HepG2 (cell line): ENCODE data around the gene PPP2R2B. TPM values are rescaled to one million over a fixed set of nuclear protein-coding genes. Genes with fewer than 3 reads are reported as not detected.

ENCODE experiments used
- ATAC-seq: fragments of 200-7000 bp; cut with Tn5 transposase; 3 replicates; pipeline ENCODE4 v1.9.1; 2020; ENCODE audit warnings: mild to moderate bottlenecking, moderate library complexity
- BruUV-seq: library from RNA; stranded (reverse); fragments of 400-500 nt; replicated peaks from 2 replicates; lab custom pipeline; 2021; lab: Mats Ljungman, UMichigan
- CTCF ChIA-PET: fragments of 300-600 bp; formaldehyde crosslinking; extraction: SDS; loops from one replicate; lab custom pipeline; 2021; ENCODE audit warnings: low total read pairs, inconsistent platforms, low intra/inter-chr PET ratio; lab: Yijun Ruan, JAX
- POLR2A ChIA-PET: fragments of 350-600 bp; sonication (Branson Sonifier 250); formaldehyde crosslinking; loops from one replicate; lab custom pipeline; 2020; ENCODE audit warnings: antibody characterized with exemption, inconsistent platforms; lab: Yijun Ruan, JAX
- DNase-seq: peaks from one replicate; pipeline ENCODE4 v3.0.0-alpha.2; 2015; ENCODE audit warnings: low spot score
- FAIRE-seq: peaks from 3 replicates; lab custom pipeline; 2011; peaks lifted over from hg19 to GRCh38; lab: Jason Lieb, UNC
- H2AFZ ChIP-seq: one replicate; pipeline ENCODE4 v1.6.1; 2011; ENCODE audit warnings: low read length, inconsistent platforms
- H3K27ac ChIP-seq: fragments of 300-600 bp; 3 replicates; pipeline ENCODE4 v1.8.0; 2011; ENCODE audit warnings: mixed run types, mild to moderate bottlenecking, mixed read lengths, low read length, inconsistent platforms; ENCODE audit not compliant: insufficient read depth; ENCODE audit errors: extremely low read length
- H3K27me3 ChIP-seq, 2 experiments: fragments of 200-600 bp in 1 of 2; 2 replicates in 1 of 2; 3 replicates in 1 of 2; pipeline versions ENCODE4 v1.6.0 to v1.8.0; 2011; ENCODE audit warnings: low read length in 2 of 2, mild to moderate bottlenecking in 2 of 2, moderate library complexity in 2 of 2, inconsistent platforms in 1 of 2; ENCODE audit not compliant: insufficient read depth in 2 of 2, control insufficient read depth in 1 of 2
- H3K36me3 ChIP-seq, 2 experiments: fragments of 200-600 bp in 1 of 2; replicated peaks in 1 of 2; 2 replicates in 1 of 2; 3 replicates in 1 of 2; pipeline versions ENCODE4 v1.5.1 to v1.8.0; 2011; ENCODE audit warnings: low read length in 2 of 2, inconsistent platforms in 1 of 2; ENCODE audit not compliant: insufficient read depth in 2 of 2, control insufficient read depth in 1 of 2
- H3K4me1 ChIP-seq: 2 replicates; pipeline ENCODE4 v1.5.1; 2012; ENCODE audit warnings: low read length, inconsistent platforms; ENCODE audit not compliant: insufficient read depth
- H3K4me2 ChIP-seq: 2 replicates; pipeline ENCODE4 v1.6.0; 2011; ENCODE audit warnings: low read depth, low read length, inconsistent platforms
- H3K4me3 ChIP-seq, 3 experiments: fragments of 200-600 bp in 1 of 3; sonication (generic), shearing (Covaris generic) in 1 of 3; replicated peaks in 1 of 3; 2 replicates each; pipeline ENCODE4 v1.5.1; 2011 to 2016; ENCODE audit warnings: low read length in 3 of 3, inconsistent platforms in 2 of 3, low read depth in 2 of 3, mild to moderate bottlenecking in 2 of 3, control low read depth in 1 of 3, mixed read lengths in 1 of 3; ENCODE audit not compliant: insufficient read depth in 1 of 3
- H3K79me2 ChIP-seq: one replicate; pipeline ENCODE4 v1.6.1; 2011; ENCODE audit warnings: low read length, inconsistent platforms; ENCODE audit not compliant: insufficient read depth
- H3K9ac ChIP-seq: 2 replicates; pipeline ENCODE4 v1.6.0; 2011; ENCODE audit warnings: mild to moderate bottlenecking, low read depth, low read length, inconsistent platforms; ENCODE audit not compliant: insufficient read depth
- H3K9me3 ChIP-seq: 2 replicates; pipeline ENCODE4 v1.5.1; 2012; ENCODE audit warnings: mild to moderate bottlenecking, low read length
- H4K20me1 ChIP-seq: 2 replicates; pipeline ENCODE4 v1.6.0; 2011; ENCODE audit warnings: inconsistent platforms, mild to moderate bottlenecking, low read length, moderate library complexity; ENCODE audit not compliant: insufficient read depth
- AFF4 ChIP-seq: sonication (generic); formaldehyde crosslinking; IDR thresholded peaks from 2 replicates; pipeline ENCODE4 v1.4.0; 2020; ENCODE audit warnings: missing genetic modification reagents
- CEBPB ChIP-seq: IDR thresholded peaks from 2 replicates; pipeline ENCODE4 v1.6.1; 2011; ENCODE audit warnings: low read depth, low read length, improper control_type of control experiment, borderline replicate concordance
- E2F2 ChIP-seq: sonication (generic); formaldehyde crosslinking; IDR thresholded peaks from 2 replicates; pipeline ENCODE4 v1.4.0; 2020; ENCODE audit warnings: missing genetic modification reagents, borderline replicate concordance
- FOXM1 ChIP-seq: sonication (generic); formaldehyde crosslinking; IDR thresholded peaks from 2 replicates; pipeline ENCODE4 v1.5.0; 2020; ENCODE audit warnings: missing genetic modification reagents
- GATA4 ChIP-seq: sonication (generic); IDR thresholded peaks from 2 replicates; pipeline ENCODE4 v1.6.1; 2016; ENCODE audit warnings: antibody characterized with exemption, low read depth, borderline replicate concordance
- MXD1 ChIP-seq: sonication (generic); formaldehyde crosslinking; IDR thresholded peaks from 2 replicates; pipeline ENCODE4 v1.4.0; 2020; ENCODE audit warnings: mild to moderate bottlenecking, missing genetic modification reagents
- PHF20 ChIP-seq: sonication (generic); formaldehyde crosslinking; IDR thresholded peaks from 2 replicates; pipeline ENCODE4 v1.5.0; 2020; ENCODE audit warnings: mild to moderate bottlenecking, missing genetic modification reagents
- SAFB2 ChIP-seq: sonication (generic); formaldehyde crosslinking; IDR thresholded peaks from 2 replicates; pipeline ENCODE4 v1.5.1; 2020; ENCODE audit warnings: missing genetic modification reagents, low read depth, mild to moderate bottlenecking, borderline replicate concordance
- SNAPC2 ChIP-seq: sonication (generic); formaldehyde crosslinking; IDR thresholded peaks from 2 replicates; pipeline ENCODE4 v1.8.1; 2022; ENCODE audit warnings: mild to moderate bottlenecking, missing genetic modification reagents
- UBTF ChIP-seq: sonication (generic); formaldehyde crosslinking; IDR thresholded peaks from 2 replicates; pipeline ENCODE4 v1.4.0; 2020; ENCODE audit warnings: mild to moderate bottlenecking, missing genetic modification reagents
- ZFP36L2 ChIP-seq: sonication (generic); formaldehyde crosslinking; IDR thresholded peaks from 2 replicates; pipeline ENCODE4 v1.4.0; 2020; ENCODE audit warnings: missing genetic modification reagents
- ZNF101 ChIP-seq: sonication (generic); formaldehyde crosslinking; IDR thresholded peaks from 2 replicates; pipeline ENCODE4 v1.4.0; 2020; ENCODE audit warnings: mild to moderate bottlenecking, low read depth, missing genetic modification reagents, borderline replicate concordance
- ZNF230 ChIP-seq: sonication (generic); formaldehyde crosslinking; IDR thresholded peaks from 2 replicates; pipeline ENCODE4 v1.4.0; 2020; ENCODE audit warnings: mild to moderate bottlenecking, missing genetic modification reagents
- ZNF274 ChIP-seq: sonication (generic); formaldehyde crosslinking; IDR thresholded peaks from 2 replicates; pipeline ENCODE4 v1.5.1; 2020; ENCODE audit warnings: mild to moderate bottlenecking, missing genetic modification reagents
- ZNF567 ChIP-seq: sonication (generic); formaldehyde crosslinking; IDR thresholded peaks from 2 replicates; pipeline ENCODE4 v1.8.1; 2023; ENCODE audit warnings: mild to moderate bottlenecking, missing genetic modification reagents, borderline replicate concordance
- ZNF737 ChIP-seq: sonication (generic); formaldehyde crosslinking; IDR thresholded peaks from 2 replicates; pipeline ENCODE4 v1.5.0; 2020; ENCODE audit warnings: missing genetic modification reagents, mild to moderate bottlenecking, borderline replicate concordance
- ZSCAN12 ChIP-seq: sonication (generic); formaldehyde crosslinking; IDR thresholded peaks from 2 replicates; pipeline ENCODE4 v1.9.0; 2021; ENCODE audit warnings: mild to moderate bottlenecking, missing genetic modification reagents
- WGBS: methylation state at CpG from one replicate; pipeline ENCODE4 v1.1.6; 2017; ENCODE audit warnings: low lambda C conversion rate; 5-methylcytosine and 5-hydroxymethylcytosine counted together
- in situ Hi-C: cut with HindIII; loops from 2 replicates; pipeline ENCODE4 v1.10.0; 2017; ENCODE audit warnings: low pct_unique_long_range_greater_than_20kb; ENCODE audit not compliant: extremely low pct_ligation_motif_present
- intact Hi-C: fragments of 100-400 bp; cut with micrococcal nuclease; formaldehyde crosslinking; loops from one replicate; pipeline ENCODE4 v1.10.0; 2022; ENCODE audit not compliant: unreplicated experiment
- polyA plus RNA-seq, 8 experiments: library from polyadenylated mRNA; depleted of rRNA in 3 of 8; stranded (reverse) in 7 of 8; unstranded in 1 of 8; fragments of >200 nt; fragmentation: Illumina TruSeq in 4 of 8; extraction: Trizol in 4 of 8; gene quantifications; 2 replicates each; pipeline versions ENCODE4 v1.2.1 to v1.2.3, GENCODE V29; 2011 to 2016; ENCODE audit warnings: low read depth in 4 of 8, missing spikeins in 1 of 8, mixed read lengths in 1 of 8; ENCODE audit not compliant: insufficient read depth in 1 of 8
- total RNA-seq, 5 experiments: library from RNA; depleted of rRNA; stranded (reverse); fragments of >200 nt; fragmentation: Illumina TruSeq; extraction: Trizol; gene quantifications; 2 replicates each; pipeline ENCODE4 v1.2.3, GENCODE V29; 2016; ENCODE audit warnings: low read depth in 1 of 5

Gene PPP2R2B
- total and polyA plus RNA-seq, 2 of the 13 experiments (the other 11 are each of a cell fraction or from before 2014, with no cell fraction given): not detected

- Histone ChIP-seq H3K9ac (no peak overlapping the region), H3K4me2 (no peak overlapping the region), H4K20me1 (no peaks in the 10 kb centered on the region), H3K27me3 (peaks cover 0 to 18% of the 10 kb centered on the region in 2 experiments; a peak in 3 of 5 replicates), H2AFZ (no peak overlapping the region), H3K79me2 (no peaks in the 10 kb centered on the region), H3K36me3 (no peaks in the 10 kb centered on the region), H3K4me1 (no peaks in the 10 kb centered on the region), H3K27ac (no peak overlapping the region), H3K9me3 (no peaks in the 10 kb centered on the region), H3K4me3 (no peak overlapping the region)
- ChIA-PET CTCF (no interaction called here), POLR2A (no interaction called here)
- no TSS peak for BruUV-seq
- WGBS: 85% methylated on average over 7 of the region's 7 CpGs
- ATAC-seq (no peak), DNase-seq (no peak), FAIRE-seq (no peak)
- intact Hi-C loops (no loop called here), in situ Hi-C loops (no loop called here)
- TF ChIP-seq ZNF101 (CRISPR knock-in tag) (no peak), ZNF567 (CRISPR knock-in tag) (no peak), GATA4 (no peak), FOXM1 (CRISPR knock-in tag) (no peak), ZNF274 (CRISPR knock-in tag) (no peak), SAFB2 (CRISPR knock-in tag) (no peak), PHF20 (no peak), MXD1 (CRISPR knock-in tag) (no peak), ZNF230 (CRISPR knock-in tag) (no peak), UBTF (CRISPR knock-in tag) (no peak), ZSCAN12 (CRISPR knock-in tag) (no peak), SNAPC2 (no peak), AFF4 (CRISPR knock-in tag) (no peak), ZFP36L2 (no peak), E2F2 (no peak), CEBPB (no peak), ZNF737 (CRISPR knock-in tag) (no peak)
Measured at GRCh38 chr5:146873186-146873917, 5.2 kb downstream of the PPP2R2B start.
